HCT116 (cell line): ENCODE results near the gene TLN1. TPM values are rescaled to one million over a fixed set of nuclear protein-coding genes. Genes with fewer than 3 reads are reported as not detected.

Source experiments
- ATAC-seq: fragments of 200-7000 bp; cut with Tn5 transposase; 2 replicates; pipeline ENCODE4 v1.9.1; 2020; ENCODE audit warnings: mild to moderate bottlenecking, moderate library complexity
- BruUV-seq: library from RNA; stranded (reverse); fragments of 400-500 nt; replicated peaks from 2 replicates; lab custom pipeline; 2021; lab: Mats Ljungman, UMichigan
- CTCF ChIA-PET: fragments of 300-600 bp; sonication (Branson Sonifier 250); formaldehyde crosslinking; loops from one replicate; lab custom pipeline; 2021; ENCODE audit warnings: antibody characterized with exemption; lab: Charles Lee
- POLR2A ChIA-PET: fragments of 300-600, 350-600 bp; sonication (Branson Sonifier 250); formaldehyde crosslinking; loops from one replicate; lab custom pipeline; 2021; ENCODE audit warnings: antibody characterized with exemption; lab: Charles Lee
- RAD21 ChIA-PET, 2 experiments: fragments of 300-600 bp; sonication (Branson Sonifier 250); formaldehyde crosslinking; loops; one replicate each; lab custom pipeline; 2023; ENCODE audit warnings: low total read pairs in 2 of 2; ENCODE audit not compliant: uncharacterized antibody in 2 of 2, unreplicated experiment in 2 of 2, low non-redundant PET in 1 of 2; lab: Charles Lee
- DNase-seq: peaks from one replicate; pipeline ENCODE4 v3.0.0-alpha.2; 2010; ENCODE audit warnings: low read depth, low spot score
- H2AFZ ChIP-seq: fragments of 200-600 bp; shearing (Covaris generic), sonication (generic); 2 replicates; pipeline ENCODE4 v1.6.1; 2017; ENCODE audit warnings: low read depth, mixed run types, mixed read lengths, antibody characterized with exemption, low read length; ENCODE audit not compliant: poor library complexity, severe bottlenecking
- H3K27ac ChIP-seq: 2 replicates; pipeline ENCODE4 v1.5.1; 2012; ENCODE audit warnings: low read depth, low read length
- H3K27me3 ChIP-seq: fragments of 200-600 bp; sonication (generic); 2 replicates; pipeline ENCODE4 v1.6.1; 2016; ENCODE audit warnings: mixed run types, low read length, mixed read lengths; ENCODE audit not compliant: insufficient read depth
- H3K36me3 ChIP-seq, 2 experiments: fragments of 200-500 bp in 1 of 2; fragments of 200-600 bp in 1 of 2; sonication (Bioruptor generic) in 1 of 2; sonication (generic) in 1 of 2; 2 replicates each; pipeline versions ENCODE4 v1.5.1 to v1.6.1; 2014 to 2016; ENCODE audit warnings: low read length in 2 of 2, inconsistent platforms in 1 of 2, mixed read lengths in 1 of 2, mixed run types in 1 of 2; ENCODE audit not compliant: insufficient read depth in 2 of 2, control insufficient read depth in 1 of 2
- H3K4me1 ChIP-seq, 2 experiments: fragments of 200-600 bp in 1 of 2; sonication (generic) in 1 of 2; 2 replicates each; pipeline versions ENCODE4 v1.5.1 to v1.6.1; 2012 to 2017; ENCODE audit warnings: low read length in 2 of 2, inconsistent platforms in 1 of 2, mild to moderate bottlenecking in 1 of 2, mixed read lengths in 1 of 2, mixed run types in 1 of 2, moderate library complexity in 1 of 2; ENCODE audit not compliant: insufficient read depth in 2 of 2, control insufficient read depth in 1 of 2
- H3K4me2 ChIP-seq: fragments of 200-600 bp; sonication (generic); 2 replicates; pipeline ENCODE4 v1.6.1; 2017; ENCODE audit warnings: mixed run types, low read length, mixed read lengths
- H3K4me3 ChIP-seq, 2 experiments: fragments of 200-600 bp in 1 of 2; sonication (generic) in 1 of 2; replicated peaks in 1 of 2; 2 replicates each; pipeline ENCODE4 v1.5.1; 2011 to 2016; ENCODE audit warnings: low read length in 2 of 2, control low read depth in 1 of 2, low read depth in 1 of 2, mild to moderate bottlenecking in 1 of 2, mixed read lengths in 1 of 2, mixed run types in 1 of 2
- H3K79me2 ChIP-seq: fragments of 200-600 bp; sonication (generic); 2 replicates; pipeline ENCODE4 v1.6.1; 2017; ENCODE audit warnings: mild to moderate bottlenecking, mixed run types, low read length, moderate library complexity, mixed read lengths; ENCODE audit not compliant: insufficient read depth
- H3K9ac ChIP-seq: fragments of 200-600 bp; sonication (generic); 2 replicates; pipeline ENCODE4 v1.6.1; 2016; ENCODE audit warnings: low read length, mixed read lengths
- H3K9me2 ChIP-seq: fragments of 200-600 bp; sonication (generic), shearing (Covaris generic); 2 replicates; pipeline ENCODE4 v1.6.1; 2017; ENCODE audit warnings: mixed run types, mild to moderate bottlenecking, moderate library complexity; ENCODE audit not compliant: insufficient read depth
- H3K9me3 ChIP-seq, 2 experiments: fragments of 200-500 bp in 1 of 2; fragments of 200-600 bp in 1 of 2; sonication (Bioruptor generic) in 1 of 2; sonication (generic) in 1 of 2; 2 replicates each; pipeline ENCODE4 v1.6.1; 2014 to 2017; ENCODE audit warnings: low read length in 2 of 2, mixed read lengths in 2 of 2, inconsistent platforms in 1 of 2, low read depth in 1 of 2, mild to moderate bottlenecking in 1 of 2, mixed run types in 1 of 2, moderate library complexity in 1 of 2; ENCODE audit not compliant: control insufficient read depth in 1 of 2, insufficient read depth in 1 of 2
- H4K20me1 ChIP-seq: fragments of 200-600 bp; sonication (generic), shearing (Covaris generic); 2 replicates; pipeline ENCODE4 v1.6.1; 2017; ENCODE audit warnings: mixed run types, mild to moderate bottlenecking, moderate library complexity; ENCODE audit not compliant: insufficient read depth
- ATF3 ChIP-seq: IDR thresholded peaks from 2 replicates; pipeline ENCODE4 v1.6.1; 2012
- EGR1 ChIP-seq: IDR thresholded peaks from 2 replicates; pipeline ENCODE4 v1.6.1; 2012; ENCODE audit warnings: low read depth
- EZH2 ChIP-seq: fragments of 200-600 bp; sonication (generic); IDR thresholded peaks from 2 replicates; pipeline ENCODE4 v1.6.1; 2017; ENCODE audit warnings: antibody characterized with exemption, mixed run types
- EZH2phosphoT487 ChIP-seq: fragments of 200-600 bp; IDR thresholded peaks from 2 replicates; pipeline ENCODE4 v1.6.1; 2018; ENCODE audit warnings: antibody characterized with exemption, borderline replicate concordance
- JUND ChIP-seq: IDR thresholded peaks from 2 replicates; pipeline ENCODE4 v1.6.1; 2012
- POLR2A ChIP-seq: IDR thresholded peaks from 2 replicates; pipeline ENCODE4 v1.7.0; 2011; ENCODE audit warnings: borderline replicate concordance; ENCODE audit not compliant: insufficient read depth, insufficient read length; ENCODE audit errors: extremely low read depth
- POLR2AphosphoS5 ChIP-seq: IDR thresholded peaks from 2 replicates; pipeline ENCODE4 v1.6.1; 2011; ENCODE audit warnings: mild to moderate bottlenecking, low read depth, low read length, moderate library complexity
- RAD21 ChIP-seq: IDR thresholded peaks from 2 replicates; pipeline ENCODE4 v1.6.1; 2012; ENCODE audit warnings: low read depth, mild to moderate bottlenecking
- SIN3A ChIP-seq: IDR thresholded peaks from 2 replicates; pipeline ENCODE4 v1.6.1; 2012; ENCODE audit warnings: low read depth
- SP1 ChIP-seq: IDR thresholded peaks from 2 replicates; pipeline ENCODE4 v1.6.1; 2012; ENCODE audit warnings: low read depth
- SRF ChIP-seq: IDR thresholded peaks from 2 replicates; pipeline ENCODE4 v1.6.1; 2012; ENCODE audit warnings: low read depth
- TCF7L2 ChIP-seq: IDR thresholded peaks from 2 replicates; pipeline ENCODE4 v1.7.0; 2011; ENCODE audit warnings: borderline replicate concordance, inconsistent platforms; ENCODE audit not compliant: insufficient read depth, insufficient read length; ENCODE audit errors: extremely low read depth
- YY1 ChIP-seq: IDR thresholded peaks from 2 replicates; pipeline ENCODE4 v1.6.1; 2011; ENCODE audit warnings: low read length, low read depth, moderate library complexity, mild to moderate bottlenecking; ENCODE audit not compliant: insufficient replicate concordance; ENCODE audit errors: extremely low read depth
- ZFX ChIP-seq: fragments of 450-650 bp; IDR thresholded peaks from 2 replicates; pipeline ENCODE4 v1.6.1; 2017
- ZNF274 ChIP-seq: fragments of 200-500 bp; sonication (Bioruptor generic); IDR thresholded peaks from 2 replicates; pipeline ENCODE4 v1.6.1; 2014; ENCODE audit warnings: mild to moderate bottlenecking, low read depth, low read length, inconsistent platforms
- intact Hi-C: fragments of 100-400 bp; cut with micrococcal nuclease; formaldehyde crosslinking; loops from 2 replicates; pipeline ENCODE4 v1.10.0; 2022
- total RNA-seq: library from RNA; stranded (reverse); gene quantifications from one replicate; pipeline ENCODE4 v1.2.1, GENCODE V29; 2021; ENCODE audit not compliant: unreplicated experiment
- TF ChIP-seq, protein P1 (sequence below), 3 experiments: fragments of 200-600 bp in 1 of 3; sonication (generic) in 1 of 3; IDR thresholded peaks in 2 of 3; conservative IDR thresholded peaks in 1 of 3; 2 replicates each; pipeline ENCODE4 v1.5.1; 2012 to 2017; ENCODE audit warnings: low read depth in 2 of 3, low read length in 2 of 3, antibody characterized with exemption in 1 of 3, borderline replicate concordance in 1 of 3, control low read depth in 1 of 3, mild to moderate bottlenecking in 1 of 3, mixed read lengths in 1 of 3, mixed run types in 1 of 3, moderate library complexity in 1 of 3; ENCODE audit not compliant: insufficient read depth in 1 of 3
- TF ChIP-seq, protein P2 (sequence below): IDR thresholded peaks from 2 replicates; pipeline ENCODE4 v1.6.1; 2011; ENCODE audit warnings: mild to moderate bottlenecking, low read length, moderate library complexity; ENCODE audit not compliant: insufficient replicate concordance; ENCODE audit errors: extremely low read depth
- TF ChIP-seq, protein P3 (sequence below): IDR thresholded peaks from 2 replicates; pipeline ENCODE4 v1.6.1; 2012
- TF ChIP-seq, protein P4 (sequence below): IDR thresholded peaks from 2 replicates; pipeline ENCODE4 v1.6.1; 2012; ENCODE audit warnings: low read depth

The TLN1 gene
- total RNA-seq, 1 experiment from 2014 or later: 144 TPM

- Histone ChIP-seq H3K4me1 (peaks cover 10 to 14% of the 10 kb centered on the region in 2 experiments), H3K9me3 (no peaks in the 10 kb centered on the region), H3K4me3 (no peak overlapping the region), H3K9ac (no peak overlapping the region), H3K9me2 (no peaks in the 10 kb centered on the region), H3K27ac (no peak overlapping the region; the same call in 1 of the 2 replicates), H3K4me2 (no peak overlapping the region), H3K79me2 (peaks cover 19% of the 10 kb centered on the region), H3K27me3 (no peaks in the 10 kb centered on the region), H2AFZ (no peak overlapping the region), H4K20me1 (no peaks in the 10 kb centered on the region), H3K36me3 (peaks cover 43 to 53% of the 10 kb centered on the region in 2 experiments)
- no TSS peak for BruUV-seq
- ATAC-seq (no peak), DNase-seq (no peak)
- RAD21 ChIA-PET: no interaction called here
- intact Hi-C loops: no loop called here
- POLR2A ChIA-PET: no interaction called here
- CTCF ChIA-PET: interaction anchor here (0.9 to 2.4 kb wide), 2 partner anchors 12 to 76 kb away, joined by 3 to 15 read pairs; partner anchors contain the start of genes GBA2 and RGP1
- TF ChIP-seq EGR1: no peak
- TF ChIP-seq, protein P1, sequence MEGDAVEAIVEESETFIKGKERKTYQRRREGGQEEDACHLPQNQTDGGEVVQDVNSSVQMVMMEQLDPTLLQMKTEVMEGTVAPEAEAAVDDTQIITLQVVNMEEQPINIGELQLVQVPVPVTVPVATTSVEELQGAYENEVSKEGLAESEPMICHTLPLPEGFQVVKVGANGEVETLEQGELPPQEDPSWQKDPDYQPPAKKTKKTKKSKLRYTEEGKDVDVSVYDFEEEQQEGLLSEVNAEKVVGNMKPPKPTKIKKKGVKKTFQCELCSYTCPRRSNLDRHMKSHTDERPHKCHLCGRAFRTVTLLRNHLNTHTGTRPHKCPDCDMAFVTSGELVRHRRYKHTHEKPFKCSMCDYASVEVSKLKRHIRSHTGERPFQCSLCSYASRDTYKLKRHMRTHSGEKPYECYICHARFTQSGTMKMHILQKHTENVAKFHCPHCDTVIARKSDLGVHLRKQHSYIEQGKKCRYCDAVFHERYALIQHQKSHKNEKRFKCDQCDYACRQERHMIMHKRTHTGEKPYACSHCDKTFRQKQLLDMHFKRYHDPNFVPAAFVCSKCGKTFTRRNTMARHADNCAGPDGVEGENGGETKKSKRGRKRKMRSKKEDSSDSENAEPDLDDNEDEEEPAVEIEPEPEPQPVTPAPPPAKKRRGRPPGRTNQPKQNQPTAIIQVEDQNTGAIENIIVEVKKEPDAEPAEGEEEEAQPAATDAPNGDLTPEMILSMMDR (IDR thresholded peaks at IDR 0.05 in 2 of 3, conservative IDR thresholded peaks at IDR 0.05 in 1 of 3; ENCODE audit: borderline replicate concordance in 1 of 3, insufficient read depth in 1 of 3, low read depth in 2 of 3, low read length in 2 of 3): no peak
- no peak for TF ChIP-seq POLR2AphosphoS5
- no peak for TF ChIP-seq JUND
- TF ChIP-seq POLR2A: no peak
- no peak for TF ChIP-seq EZH2phosphoT487
- TF ChIP-seq, protein P2, sequence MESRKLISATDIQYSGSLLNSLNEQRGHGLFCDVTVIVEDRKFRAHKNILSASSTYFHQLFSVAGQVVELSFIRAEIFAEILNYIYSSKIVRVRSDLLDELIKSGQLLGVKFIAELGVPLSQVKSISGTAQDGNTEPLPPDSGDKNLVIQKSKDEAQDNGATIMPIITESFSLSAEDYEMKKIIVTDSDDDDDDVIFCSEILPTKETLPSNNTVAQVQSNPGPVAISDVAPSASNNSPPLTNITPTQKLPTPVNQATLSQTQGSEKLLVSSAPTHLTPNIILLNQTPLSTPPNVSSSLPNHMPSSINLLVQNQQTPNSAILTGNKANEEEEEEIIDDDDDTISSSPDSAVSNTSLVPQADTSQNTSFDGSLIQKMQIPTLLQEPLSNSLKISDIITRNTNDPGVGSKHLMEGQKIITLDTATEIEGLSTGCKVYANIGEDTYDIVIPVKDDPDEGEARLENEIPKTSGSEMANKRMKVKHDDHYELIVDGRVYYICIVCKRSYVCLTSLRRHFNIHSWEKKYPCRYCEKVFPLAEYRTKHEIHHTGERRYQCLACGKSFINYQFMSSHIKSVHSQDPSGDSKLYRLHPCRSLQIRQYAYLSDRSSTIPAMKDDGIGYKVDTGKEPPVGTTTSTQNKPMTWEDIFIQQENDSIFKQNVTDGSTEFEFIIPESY: no peak
- no peak for TF ChIP-seq RAD21
- TF ChIP-seq, protein P3, sequence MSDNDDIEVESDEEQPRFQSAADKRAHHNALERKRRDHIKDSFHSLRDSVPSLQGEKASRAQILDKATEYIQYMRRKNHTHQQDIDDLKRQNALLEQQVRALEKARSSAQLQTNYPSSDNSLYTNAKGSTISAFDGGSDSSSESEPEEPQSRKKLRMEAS: no peak
- TF ChIP-seq ATF3: no peak
- TF ChIP-seq ZNF274: no peak
- no peak for TF ChIP-seq ZFX
- TF ChIP-seq, protein P4, sequence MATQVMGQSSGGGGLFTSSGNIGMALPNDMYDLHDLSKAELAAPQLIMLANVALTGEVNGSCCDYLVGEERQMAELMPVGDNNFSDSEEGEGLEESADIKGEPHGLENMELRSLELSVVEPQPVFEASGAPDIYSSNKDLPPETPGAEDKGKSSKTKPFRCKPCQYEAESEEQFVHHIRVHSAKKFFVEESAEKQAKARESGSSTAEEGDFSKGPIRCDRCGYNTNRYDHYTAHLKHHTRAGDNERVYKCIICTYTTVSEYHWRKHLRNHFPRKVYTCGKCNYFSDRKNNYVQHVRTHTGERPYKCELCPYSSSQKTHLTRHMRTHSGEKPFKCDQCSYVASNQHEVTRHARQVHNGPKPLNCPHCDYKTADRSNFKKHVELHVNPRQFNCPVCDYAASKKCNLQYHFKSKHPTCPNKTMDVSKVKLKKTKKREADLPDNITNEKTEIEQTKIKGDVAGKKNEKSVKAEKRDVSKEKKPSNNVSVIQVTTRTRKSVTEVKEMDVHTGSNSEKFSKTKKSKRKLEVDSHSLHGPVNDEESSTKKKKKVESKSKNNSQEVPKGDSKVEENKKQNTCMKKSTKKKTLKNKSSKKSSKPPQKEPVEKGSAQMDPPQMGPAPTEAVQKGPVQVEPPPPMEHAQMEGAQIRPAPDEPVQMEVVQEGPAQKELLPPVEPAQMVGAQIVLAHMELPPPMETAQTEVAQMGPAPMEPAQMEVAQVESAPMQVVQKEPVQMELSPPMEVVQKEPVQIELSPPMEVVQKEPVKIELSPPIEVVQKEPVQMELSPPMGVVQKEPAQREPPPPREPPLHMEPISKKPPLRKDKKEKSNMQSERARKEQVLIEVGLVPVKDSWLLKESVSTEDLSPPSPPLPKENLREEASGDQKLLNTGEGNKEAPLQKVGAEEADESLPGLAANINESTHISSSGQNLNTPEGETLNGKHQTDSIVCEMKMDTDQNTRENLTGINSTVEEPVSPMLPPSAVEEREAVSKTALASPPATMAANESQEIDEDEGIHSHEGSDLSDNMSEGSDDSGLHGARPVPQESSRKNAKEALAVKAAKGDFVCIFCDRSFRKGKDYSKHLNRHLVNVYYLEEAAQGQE: no peak
- TF ChIP-seq SIN3A: no peak
- no peak for TF ChIP-seq SRF
- TF ChIP-seq YY1: no peak
- no peak for TF ChIP-seq EZH2
- TF ChIP-seq TCF7L2: no peak
- no peak for TF ChIP-seq SP1
These were observed 5.1 kb upstream of the TLN1 start for GRCh38 chr9:35737143-35737542.
